ENCODE measurements around the gene SERPINB6. TPM values are rescaled to one million over a fixed set of nuclear protein-coding genes. Genes with fewer than 3 reads are reported as not detected.
A peak's percentile ranks its signal among the peaks of the same experiment; 100 is the strongest.

The SERPINB6 gene
- total and polyA plus RNA-seq, 9 of the 15 experiments (the other 6 are each of a cell fraction or from before 2014, with no cell fraction given), result 86.6 to 211 (median 143) TPM

DNA sequence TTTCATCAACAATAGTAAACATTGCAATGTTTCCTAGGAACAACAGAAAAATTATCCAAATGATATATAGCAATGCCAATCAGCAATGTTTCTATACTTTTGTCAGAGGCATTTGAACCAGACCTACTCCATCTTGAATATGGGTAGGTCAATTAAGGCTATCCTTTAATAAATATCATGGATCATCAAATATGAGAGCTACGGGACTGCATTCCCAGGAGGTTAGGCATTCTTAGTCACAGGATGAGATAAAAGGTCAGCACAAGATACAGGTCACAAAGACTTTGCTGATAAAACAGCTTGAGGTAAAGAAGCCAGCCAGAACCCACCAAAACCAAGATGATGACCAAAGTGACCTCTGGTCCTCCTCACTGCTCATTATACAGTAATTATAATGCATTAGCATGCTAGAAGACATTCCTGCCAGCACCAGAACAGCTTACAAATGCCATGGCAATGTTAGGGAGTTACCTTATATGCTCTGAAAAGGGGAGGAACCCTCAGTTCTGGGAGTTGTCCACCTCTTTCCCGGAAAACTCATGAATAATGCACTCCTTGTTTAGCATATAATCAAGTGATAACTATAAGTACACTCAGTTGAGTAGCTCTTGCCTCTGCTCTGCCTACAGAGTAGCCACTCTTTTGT lies 8.6 kb upstream of the SERPINB6 start (continued):
- TF ChIP-seq, protein P1, sequence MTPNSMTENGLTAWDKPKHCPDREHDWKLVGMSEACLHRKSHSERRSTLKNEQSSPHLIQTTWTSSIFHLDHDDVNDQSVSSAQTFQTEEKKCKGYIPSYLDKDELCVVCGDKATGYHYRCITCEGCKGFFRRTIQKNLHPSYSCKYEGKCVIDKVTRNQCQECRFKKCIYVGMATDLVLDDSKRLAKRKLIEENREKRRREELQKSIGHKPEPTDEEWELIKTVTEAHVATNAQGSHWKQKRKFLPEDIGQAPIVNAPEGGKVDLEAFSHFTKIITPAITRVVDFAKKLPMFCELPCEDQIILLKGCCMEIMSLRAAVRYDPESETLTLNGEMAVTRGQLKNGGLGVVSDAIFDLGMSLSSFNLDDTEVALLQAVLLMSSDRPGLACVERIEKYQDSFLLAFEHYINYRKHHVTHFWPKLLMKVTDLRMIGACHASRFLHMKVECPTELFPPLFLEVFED (CRISPR knock-in tag; conservative IDR thresholded peaks at IDR 0.05), result no peak
- TF ChIP-seq, protein P2, sequence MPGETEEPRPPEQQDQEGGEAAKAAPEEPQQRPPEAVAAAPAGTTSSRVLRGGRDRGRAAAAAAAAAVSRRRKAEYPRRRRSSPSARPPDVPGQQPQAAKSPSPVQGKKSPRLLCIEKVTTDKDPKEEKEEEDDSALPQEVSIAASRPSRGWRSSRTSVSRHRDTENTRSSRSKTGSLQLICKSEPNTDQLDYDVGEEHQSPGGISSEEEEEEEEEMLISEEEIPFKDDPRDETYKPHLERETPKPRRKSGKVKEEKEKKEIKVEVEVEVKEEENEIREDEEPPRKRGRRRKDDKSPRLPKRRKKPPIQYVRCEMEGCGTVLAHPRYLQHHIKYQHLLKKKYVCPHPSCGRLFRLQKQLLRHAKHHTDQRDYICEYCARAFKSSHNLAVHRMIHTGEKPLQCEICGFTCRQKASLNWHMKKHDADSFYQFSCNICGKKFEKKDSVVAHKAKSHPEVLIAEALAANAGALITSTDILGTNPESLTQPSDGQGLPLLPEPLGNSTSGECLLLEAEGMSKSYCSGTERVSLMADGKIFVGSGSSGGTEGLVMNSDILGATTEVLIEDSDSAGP (CRISPR knock-in tag; IDR thresholded peaks at IDR 0.05), result no peak
- TF ChIP-seq, protein P3, sequence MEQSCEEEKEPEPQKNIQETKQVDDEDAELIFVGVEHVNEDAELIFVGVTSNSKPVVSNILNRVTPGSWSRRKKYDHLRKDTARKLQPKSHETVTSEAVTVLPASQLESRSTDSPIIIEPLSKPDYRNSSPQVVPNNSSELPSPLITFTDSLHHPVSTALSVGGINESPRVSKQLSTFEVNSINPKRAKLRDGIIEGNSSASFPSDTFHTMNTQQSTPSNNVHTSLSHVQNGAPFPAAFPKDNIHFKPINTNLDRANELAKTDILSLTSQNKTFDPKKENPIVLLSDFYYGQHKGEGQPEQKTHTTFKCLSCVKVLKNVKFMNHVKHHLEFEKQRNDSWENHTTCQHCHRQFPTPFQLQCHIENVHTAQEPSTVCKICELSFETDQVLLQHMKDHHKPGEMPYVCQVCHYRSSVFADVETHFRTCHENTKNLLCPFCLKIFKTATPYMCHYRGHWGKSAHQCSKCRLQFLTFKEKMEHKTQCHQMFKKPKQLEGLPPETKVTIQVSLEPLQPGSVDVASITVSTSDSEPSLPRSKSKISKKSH (CRISPR knock-in tag; IDR thresholded peaks at IDR 0.05), result no peak
- TF ChIP-seq CBX5 (IDR thresholded peaks at IDR 0.05; ENCODE audit: borderline replicate concordance, low read depth) (no peak), ZBTB1 (CRISPR knock-in tag; IDR thresholded peaks at IDR 0.05; ENCODE audit: borderline replicate concordance, low read depth) (no peak; the same call in 1 of the 2 replicates), THRAP3 (IDR thresholded peaks at IDR 0.05; ENCODE audit: borderline replicate concordance) (no peak), HNRNPUL1 (IDR thresholded peaks at IDR 0.05; ENCODE audit: low read length) (no peak), ZNF444 (CRISPR knock-in tag; IDR thresholded peaks at IDR 0.05) (peak; percentile 76; the same call in 1 of the 2 replicates), LEF1 (IDR thresholded peaks at IDR 0.05) (no peak), ZNF23 (CRISPR knock-in tag; IDR thresholded peaks at IDR 0.05) (0 out of 2 replicates have a peak, but pooled peaks have one; percentile 58), ZKSCAN8 (CRISPR knock-in tag; IDR thresholded peaks at IDR 0.05) (peak; percentile 92), ZSCAN29 (IDR thresholded peaks at IDR 0.05) (no peak), SMAD4 (CRISPR knock-in tag; conservative IDR thresholded peaks at IDR 0.05) (peak; percentile 97), CHCHD3 (CRISPR knock-in tag; IDR thresholded peaks at IDR 0.05) (no peak), STAT5A (IDR thresholded peaks at IDR 0.05; ENCODE audit: borderline replicate concordance, low read length) (peak; percentile 98), ZNF57 (CRISPR knock-in tag; IDR thresholded peaks at IDR 0.05) (no peak), ZNF24 (IDR thresholded peaks at IDR 0.05) (no peak), ZNF224 (CRISPR knock-in tag; IDR thresholded peaks at IDR 0.05) (no peak), HNRNPH1 (optimal IDR thresholded peaks at IDR 0.05; ENCODE audit: low read depth, low read length) (no peak)
- TF ChIP-seq, protein P4, sequence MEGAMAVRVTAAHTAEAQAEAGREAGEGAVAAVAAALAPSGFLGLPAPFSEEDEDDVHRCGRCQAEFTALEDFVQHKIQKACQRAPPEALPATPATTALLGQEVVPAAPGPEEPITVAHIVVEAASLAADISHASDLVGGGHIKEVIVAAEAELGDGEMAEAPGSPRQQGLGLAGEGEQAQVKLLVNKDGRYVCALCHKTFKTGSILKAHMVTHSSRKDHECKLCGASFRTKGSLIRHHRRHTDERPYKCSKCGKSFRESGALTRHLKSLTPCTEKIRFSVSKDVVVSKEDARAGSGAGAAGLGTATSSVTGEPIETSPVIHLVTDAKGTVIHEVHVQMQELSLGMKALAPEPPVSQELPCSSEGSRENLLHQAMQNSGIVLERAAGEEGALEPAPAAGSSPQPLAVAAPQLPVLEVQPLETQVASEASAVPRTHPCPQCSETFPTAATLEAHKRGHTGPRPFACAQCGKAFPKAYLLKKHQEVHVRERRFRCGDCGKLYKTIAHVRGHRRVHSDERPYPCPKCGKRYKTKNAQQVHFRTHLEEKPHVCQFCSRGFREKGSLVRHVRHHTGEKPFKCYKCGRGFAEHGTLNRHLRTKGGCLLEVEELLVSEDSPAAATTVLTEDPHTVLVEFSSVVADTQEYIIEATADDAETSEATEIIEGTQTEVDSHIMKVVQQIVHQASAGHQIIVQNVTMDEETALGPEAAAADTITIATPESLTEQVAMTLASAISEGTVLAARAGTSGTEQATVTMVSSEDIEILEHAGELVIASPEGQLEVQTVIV (CRISPR knock-in tag; IDR thresholded peaks at IDR 0.05; ENCODE audit: borderline replicate concordance), result no peak; the same call in 1 of the 2 replicates
- TF ChIP-seq, protein P5, sequence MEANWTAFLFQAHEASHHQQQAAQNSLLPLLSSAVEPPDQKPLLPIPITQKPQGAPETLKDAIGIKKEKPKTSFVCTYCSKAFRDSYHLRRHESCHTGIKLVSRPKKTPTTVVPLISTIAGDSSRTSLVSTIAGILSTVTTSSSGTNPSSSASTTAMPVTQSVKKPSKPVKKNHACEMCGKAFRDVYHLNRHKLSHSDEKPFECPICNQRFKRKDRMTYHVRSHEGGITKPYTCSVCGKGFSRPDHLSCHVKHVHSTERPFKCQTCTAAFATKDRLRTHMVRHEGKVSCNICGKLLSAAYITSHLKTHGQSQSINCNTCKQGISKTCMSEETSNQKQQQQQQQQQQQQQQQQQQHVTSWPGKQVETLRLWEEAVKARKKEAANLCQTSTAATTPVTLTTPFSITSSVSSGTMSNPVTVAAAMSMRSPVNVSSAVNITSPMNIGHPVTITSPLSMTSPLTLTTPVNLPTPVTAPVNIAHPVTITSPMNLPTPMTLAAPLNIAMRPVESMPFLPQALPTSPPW (CRISPR knock-in tag; IDR thresholded peaks at IDR 0.05), result peak; percentile 8; the same call in 1 of the 2 replicates

All from K562 (cell line).